T-cell (primary cell): ENCODE measurements around the gene GPR21. TPM values are rescaled to one million over a fixed set of nuclear protein-coding genes. Genes with fewer than 3 reads are reported as not detected.

ENCODE experiments used
- ATAC-seq, 4 experiments: fragments of 200-7000 bp in 3 of 4; fragments of 150-1000 bp in 1 of 4; cut with Tn5 transposase; replicated peaks in 1 of 4; 1 replicate in 3 of 4; 2 replicates in 1 of 4; pipeline ENCODE4 v1.10.0; 2021; ENCODE audit warnings: moderate library complexity in 3 of 4, mild to moderate bottlenecking in 2 of 4, moderate number of reproducible peaks in 1 of 4
- CTCF ChIA-PET, 2 donors: fragments of 300-600 bp; sonication (Branson Sonifier 250); formaldehyde crosslinking; loops; one replicate each; lab custom pipeline; 2022; ENCODE audit warnings: antibody characterized with exemption in 2 of 2; lab: Charles Lee
- POLR2A ChIA-PET, 2 donors: fragments of 300-600 bp; sonication (Branson Sonifier 250); formaldehyde crosslinking; loops; one replicate each; lab custom pipeline; 2022; ENCODE audit warnings: antibody characterized with exemption in 2 of 2; lab: Charles Lee
- DNase-seq, 35 experiments: peaks; one replicate each; pipeline versions ENCODE4 v3.0.0 to v3.0.0-alpha.2; 2013 to 2023
- H3K27ac ChIP-seq: one replicate; pipeline ENCODE4 v1.5.1; 2013; ENCODE audit warnings: low read length
- H3K27me3 ChIP-seq, 2 experiments: replicated peaks in 1 of 2; 1 replicate in 1 of 2; 2 replicates in 1 of 2; pipeline versions ENCODE4 v1.6.1 to v1.7.0; 2013; ENCODE audit warnings: low read length in 1 of 2, mixed read lengths in 1 of 2; ENCODE audit not compliant: control insufficient read depth in 2 of 2, insufficient read depth in 2 of 2; ENCODE audit errors: extremely low read depth in 1 of 2
- H3K36me3 ChIP-seq, 2 donors: 1 replicate in 1 of 2; 2 replicates in 1 of 2; pipeline versions ENCODE4 v1.6.1 to v1.7.0; 2013; ENCODE audit warnings: low read length in 1 of 2; ENCODE audit not compliant: control insufficient read depth in 2 of 2, insufficient read depth in 1 of 2; ENCODE audit errors: extremely low read depth in 1 of 2
- H3K4me1 ChIP-seq, 2 experiments: 1 replicate in 1 of 2; 2 replicates in 1 of 2; pipeline versions ENCODE4 v1.6.1 to v1.7.0; 2013; ENCODE audit warnings: low read length in 2 of 2, mixed read lengths in 1 of 2; ENCODE audit not compliant: insufficient read depth in 2 of 2, control insufficient read depth in 1 of 2; ENCODE audit errors: extremely low read depth in 1 of 2
- H3K4me3 ChIP-seq, 2 donors: 1 replicate in 1 of 2; 2 replicates in 1 of 2; pipeline versions ENCODE4 v1.5.1 to v1.7.0; 2013; ENCODE audit warnings: mild to moderate bottlenecking in 2 of 2, low read length in 1 of 2, moderate library complexity in 1 of 2; ENCODE audit not compliant: control insufficient read depth in 1 of 2; ENCODE audit errors: extremely low read depth in 1 of 2
- H3K9me3 ChIP-seq: 2 replicates; pipeline ENCODE4 v1.7.0; 2013
- H3K27ac Mint-ChIP-seq, 2 donors: one replicate each; pipeline ENCODE4 v1.8.0; 2020 to 2021; ENCODE audit warnings: mild to moderate bottlenecking in 2 of 2, mixed read lengths in 2 of 2
- H3K27me3 Mint-ChIP-seq, 2 donors: one replicate each; pipeline ENCODE4 v1.8.0; 2021 to 2022; ENCODE audit warnings: mixed read lengths in 2 of 2
- H3K36me3 Mint-ChIP-seq: one replicate; pipeline ENCODE4 v1.8.0; 2021; ENCODE audit warnings: mixed read lengths
- H3K4me1 Mint-ChIP-seq, 3 donors: one replicate each; pipeline ENCODE4 v1.8.0; 2020 to 2022; ENCODE audit warnings: mixed read lengths in 3 of 3, mild to moderate bottlenecking in 1 of 3
- H3K4me3 Mint-ChIP-seq, 3 donors: one replicate each; pipeline ENCODE4 v1.8.0; 2020 to 2022; ENCODE audit warnings: mild to moderate bottlenecking in 3 of 3, mixed read lengths in 3 of 3, moderate library complexity in 3 of 3
- H3K9me3 Mint-ChIP-seq, 3 donors: one replicate each; pipeline ENCODE4 v1.8.0; 2020 to 2022; ENCODE audit warnings: mixed read lengths in 3 of 3
- WGBS: methylation state at CpG from one replicate; pipeline ENCODE4 v1.1.5; 2013; ENCODE audit warnings: missing lambda C conversion rate; ENCODE audit not compliant: insufficient coverage; 5-methylcytosine and 5-hydroxymethylcytosine counted together
- total RNA-seq, 35 experiments: library from RNA in 6 of 35; stranded (reverse) in 6 of 35; fragments of 120-200 nt in 1 of 35; gene quantifications; one replicate each; pipeline versions ENCODE4 v1.2.1 to v1.2.4 and lab custom pipeline; 2013 to 2026

GPR21 gene
- total RNA-seq, 5 donors from 2014 or later (not counting 1 experiment from before 2014, with no cell fraction given) = 0.23 to 2.4 (median 1.0) TPM

- H3K27ac ChIP-seq = no peak overlapping the region
- peaks cover 13 to 37% of the 10 kb centered on the region in 2 donors for H3K36me3 ChIP-seq
- H3K27ac Mint-ChIP-seq = peak overlapping the region in 1 of 2 donors; percentile 3
- ATAC-seq = no peak
- no peaks in the 10 kb centered on the region for H3K9me3 Mint-ChIP-seq
- no peak for DNase-seq
- POLR2A ChIA-PET = no interaction called here
- no peaks in the 10 kb centered on the region for H3K27me3 ChIP-seq
- peaks cover 43% of the 10 kb centered on the region for H3K36me3 Mint-ChIP-seq
- CTCF ChIA-PET = interaction anchor here in 1 of 2 donors (0.7 kb wide), 1 partner anchor 111 kb away, joined by 3 read pairs; no protein-coding TSS in a partner anchor
- 91% methylated on average over 3 of the region's 5 CpGs for WGBS
- H3K4me1 ChIP-seq = no peaks in the 10 kb centered on the region
- no peaks in the 10 kb centered on the region for H3K9me3 ChIP-seq
- peaks cover 0 to 6% (median 0%) of the 10 kb centered on the region in 3 donors for H3K4me1 Mint-ChIP-seq
- no peaks in the 10 kb centered on the region for H3K27me3 Mint-ChIP-seq
- no peak overlapping the region for H3K4me3 Mint-ChIP-seq
- H3K4me3 ChIP-seq = no peak overlapping the region
Measured at GRCh38 chr9:123073441-123073840, 40.0 kb downstream of the GPR21 start.

GRCh38 chr9:123073991-123074422, 40.5 kb downstream of the GPR21 start:
- CTCF ChIA-PET = no interaction called here

GRCh38 chr9:123074628-123075027, 41.2 kb downstream of the GPR21 start:
- POLR2A ChIA-PET = no interaction called here
- DNase-seq = no peak
- H3K4me1 Mint-ChIP-seq = peaks cover 0 to 6% (median 0%) of the 10 kb centered on the region in 3 donors
- no peaks in the 10 kb centered on the region for H3K27me3 Mint-ChIP-seq
- H3K27me3 ChIP-seq = no peaks in the 10 kb centered on the region
- H3K9me3 Mint-ChIP-seq = no peaks in the 10 kb centered on the region
- H3K4me1 ChIP-seq = no peaks in the 10 kb centered on the region
- no CpG with 5 or more reads among the region's 3 CpGs for WGBS
- no peaks in the 10 kb centered on the region for H3K9me3 ChIP-seq
- H3K4me3 ChIP-seq = no peak overlapping the region
- H3K4me3 Mint-ChIP-seq = no peak overlapping the region
- H3K27ac Mint-ChIP-seq = no peak overlapping the region
- no peak for ATAC-seq
- H3K27ac ChIP-seq = no peak overlapping the region
- H3K36me3 ChIP-seq = peaks cover 13 to 40% of the 10 kb centered on the region in 2 donors
- CTCF ChIA-PET = no interaction called here
- peaks cover 51% of the 10 kb centered on the region for H3K36me3 Mint-ChIP-seq

More at GRCh38 chr9:123073991-123074422, 40.5 kb downstream of the GPR21 start:
- no peak for DNase-seq
- Mint-ChIP-seq H3K4me1 (peaks cover 0 to 6% (median 0%) of the 10 kb centered on the region in 3 donors), H3K4me3 (no peak overlapping the region), H3K9me3 (no peaks in the 10 kb centered on the region), H3K36me3 (peaks cover 49% of the 10 kb centered on the region), H3K27me3 (no peaks in the 10 kb centered on the region), H3K27ac (no peak overlapping the region)
- no peaks in the 10 kb centered on the region for H3K27me3 ChIP-seq
- peaks cover 13 to 37% of the 10 kb centered on the region in 2 donors for H3K36me3 ChIP-seq
- ATAC-seq = no peak
- H3K4me1 ChIP-seq = no peaks in the 10 kb centered on the region
- H3K9me3 ChIP-seq = no peaks in the 10 kb centered on the region
- H3K4me3 ChIP-seq = no peak overlapping the region
- no CpG with 5 or more reads among the region's 1 CpG for WGBS
- POLR2A ChIA-PET = no interaction called here
- no peak overlapping the region for H3K27ac ChIP-seq

GRCh38 chr9:123080444-123080843, 47.0 kb downstream of the GPR21 start:
- POLR2A ChIA-PET = interaction anchor here in 1 of 2 donors (0.6 kb wide), 1 partner anchor 203 kb away, joined by 5 read pairs; no protein-coding TSS in a partner anchor
- no peak overlapping the region for H3K27ac ChIP-seq
- H3K4me3 ChIP-seq = no peak overlapping the region
- CTCF ChIA-PET = interaction anchor here (0.5 to 3.6 kb wide), 6 partner anchors 179 to 1230 kb away, joined by 3 to 22 read pairs (median 3); no protein-coding TSS in a partner anchor
- ATAC-seq (no peak), DNase-seq (no peak)
- no peaks in the 10 kb centered on the region for H3K27me3 Mint-ChIP-seq
- H3K27me3 ChIP-seq = no peaks in the 10 kb centered on the region
- peaks cover 60% of the 10 kb centered on the region for H3K36me3 Mint-ChIP-seq
- H3K9me3 ChIP-seq = no peaks in the 10 kb centered on the region
- no peak overlapping the region for H3K4me3 Mint-ChIP-seq
- no peak overlapping the region for H3K27ac Mint-ChIP-seq
- WGBS = 80% methylated on average over 2 of the region's 3 CpGs
- peaks cover 5 to 58% of the 10 kb centered on the region in 2 donors for H3K36me3 ChIP-seq
- no peaks in the 10 kb centered on the region for H3K4me1 ChIP-seq
- H3K4me1 Mint-ChIP-seq = no peaks in the 10 kb centered on the region
- no peaks in the 10 kb centered on the region for H3K9me3 Mint-ChIP-seq

- peak in 10 of 35 experiments; percentile 1 to 55 (median 8) for DNase-seq
- CTCF ChIA-PET = interaction anchor here (0.5 to 3.6 kb wide), 3 partner anchors 37 to 267 kb away, joined by 3 to 22 read pairs (median 4); no protein-coding TSS in a partner anchor
- Mint-ChIP-seq H3K4me1 (no peaks in the 10 kb centered on the region), H3K27ac (no peak overlapping the region), H3K36me3 (peaks cover 57% of the 10 kb centered on the region), H3K27me3 (no peaks in the 10 kb centered on the region), H3K9me3 (no peaks in the 10 kb centered on the region), H3K4me3 (no peak overlapping the region)
- Histone ChIP-seq H3K36me3 (peaks cover 5 to 50% of the 10 kb centered on the region in 2 donors), H3K9me3 (no peaks in the 10 kb centered on the region), H3K4me3 (no peak overlapping the region), H3K27ac (no peak overlapping the region), H3K4me1 (no peaks in the 10 kb centered on the region), H3K27me3 (no peaks in the 10 kb centered on the region)
- POLR2A ChIA-PET = no interaction called here
- no CpG with 5 or more reads among the region's 2 CpGs for WGBS
- ATAC-seq = no peak
Measured at GRCh38 chr9:123081824-123082223, 48.4 kb downstream of the GPR21 start.

- Histone ChIP-seq H3K4me3 (no peak overlapping the region), H3K36me3 (peaks cover 0 to 52% of the 10 kb centered on the region in 2 donors), H3K9me3 (no peaks in the 10 kb centered on the region), H3K27ac (no peak overlapping the region), H3K27me3 (no peaks in the 10 kb centered on the region), H3K4me1 (no peaks in the 10 kb centered on the region)
- no peaks in the 10 kb centered on the region for H3K9me3 Mint-ChIP-seq
- H3K27ac Mint-ChIP-seq = no peak overlapping the region
- no peaks in the 10 kb centered on the region for H3K4me1 Mint-ChIP-seq
- no peak overlapping the region for H3K4me3 Mint-ChIP-seq
- ChIA-PET CTCF (interaction anchor here in 1 of 2 donors (1.1 to 3.6 kb wide), 2 partner anchors 266 kb away, joined by 6 to 22 read pairs; no protein-coding TSS in a partner anchor), POLR2A (no interaction called here)
- no peaks in the 10 kb centered on the region for H3K27me3 Mint-ChIP-seq
- ATAC-seq (no peak), DNase-seq (no peak)
- peaks cover 53% of the 10 kb centered on the region for H3K36me3 Mint-ChIP-seq
- WGBS = 93% methylated on average over 4 of the region's 6 CpGs
Measured at GRCh38 chr9:123083680-123084079, 50.2 kb downstream of the GPR21 start.
